ENCODE measurements around the gene COL1A1. TPM values are rescaled to one million over a fixed set of nuclear protein-coding genes. Genes with fewer than 3 reads are reported as not detected.

The COL1A1 gene
- total RNA-seq, 2 experiments from 2014 or later: 0.18 to 0.26 TPM

GRCh38 chr17:50139950-50140885, 61.2 kb downstream of the COL1A1 start:
- no peaks in the 10 kb centered on the region for H3K27me3 Mint-ChIP-seq (ENCODE audit: low read depth)
- ATAC-seq: peak; percentile 90
- peaks cover 94% of the 10 kb centered on the region for H3K36me3 Mint-ChIP-seq (ENCODE audit: low read depth)
- ChIA-PET POLR2A (interaction anchor here (1.0 to 1.4 kb wide), 7 partner anchors 9 to 29 kb away, joined by 3 to 6 read pairs (median 4); no protein-coding TSS in a partner anchor), CTCF (interaction anchor here (0.9 to 4.9 kb wide), 14 partner anchors 8 to 137 kb away, joined by 3 to 67 read pairs (median 4); partner anchors contain the start of genes PPP1R9B and SAMD14)
- H3K4me3 Mint-ChIP-seq: peak overlapping the region; percentile 62
- peaks cover 62% of the 10 kb centered on the region for H3K4me1 Mint-ChIP-seq (ENCODE audit: low read depth)
- H3K9me3 Mint-ChIP-seq (ENCODE audit: insufficient read depth): no peaks in the 10 kb centered on the region
- peak overlapping the region; percentile 90 for H3K27ac Mint-ChIP-seq
- DNase-seq: peak; percentile 88

GRCh38 chr17:50139185-50139783, 62.1 kb downstream of the COL1A1 start:
- POLR2A ChIA-PET: interaction anchor here (0.8 to 1.4 kb wide), 6 partner anchors 8 to 30 kb away, joined by 3 to 6 read pairs (median 4); no protein-coding TSS in a partner anchor
- Mint-ChIP-seq H3K27me3 (ENCODE audit: low read depth) (no peaks in the 10 kb centered on the region), H3K4me1 (ENCODE audit: low read depth) (peaks cover 52% of the 10 kb centered on the region), H3K9me3 (ENCODE audit: insufficient read depth) (no peaks in the 10 kb centered on the region), H3K36me3 (ENCODE audit: low read depth) (peaks cover 86% of the 10 kb centered on the region), H3K4me3 (no peak overlapping the region), H3K27ac (peak overlapping the region; percentile 90)
- CTCF ChIA-PET: interaction anchor here (0.8 to 4.9 kb wide), 16 partner anchors 9 to 157 kb away, joined by 3 to 67 read pairs (median 4); partner anchors contain the start of genes PPP1R9B and SAMD14
- no peak for ATAC-seq
- no peak for DNase-seq

- Mint-ChIP-seq H3K9me3 (ENCODE audit: insufficient read depth) (no peaks in the 10 kb centered on the region), H3K36me3 (ENCODE audit: low read depth) (peaks cover 79% of the 10 kb centered on the region), H3K4me3 (no peak overlapping the region), H3K27ac (no peak overlapping the region), H3K27me3 (ENCODE audit: low read depth) (no peaks in the 10 kb centered on the region), H3K4me1 (ENCODE audit: low read depth) (peaks cover 36% of the 10 kb centered on the region)
- DNase-seq (no peak), ATAC-seq (no peak)
- ChIA-PET POLR2A (interaction anchor here (2.5 kb wide), 1 partner anchor 15 kb away, joined by 8 read pairs; no protein-coding TSS in a partner anchor), CTCF (interaction anchor here (0.6 to 4.9 kb wide), 6 partner anchors 14 to 63 kb away, joined by 3 to 67 read pairs (median 3); partner anchors contain the start of gene PPP1R9B)
Measured at GRCh38 chr17:50137042-50137441, 64.4 kb downstream of the COL1A1 start.

GRCh38 chr17:50136096-50136687, 65.2 kb downstream of the COL1A1 start:
- Mint-ChIP-seq H3K36me3 (ENCODE audit: low read depth) (peaks cover 70% of the 10 kb centered on the region), H3K4me3 (no peak overlapping the region), H3K27ac (peak overlapping the region; percentile 35), H3K4me1 (ENCODE audit: low read depth) (peaks cover 34% of the 10 kb centered on the region), H3K27me3 (ENCODE audit: low read depth) (no peaks in the 10 kb centered on the region), H3K9me3 (ENCODE audit: insufficient read depth) (no peaks in the 10 kb centered on the region)
- CTCF ChIA-PET: interaction anchor here (1.4 to 1.6 kb wide), 3 partner anchors 15 to 42 kb away, joined by 3 to 8 read pairs (median 3); no protein-coding TSS in a partner anchor
- no peak for DNase-seq
- no peak for ATAC-seq
- POLR2A ChIA-PET: interaction anchor here (2.5 kb wide), 1 partner anchor 16 kb away, joined by 8 read pairs; no protein-coding TSS in a partner anchor

GRCh38 chr17:50135316-50136095, 65.9 kb downstream of the COL1A1 start:
- Mint-ChIP-seq H3K4me3 (no peak overlapping the region), H3K4me1 (ENCODE audit: low read depth) (peaks cover 32% of the 10 kb centered on the region), H3K27ac (no peak overlapping the region), H3K9me3 (ENCODE audit: insufficient read depth) (no peaks in the 10 kb centered on the region), H3K27me3 (ENCODE audit: low read depth) (peaks cover 5% of the 10 kb centered on the region), H3K36me3 (ENCODE audit: low read depth) (peaks cover 65% of the 10 kb centered on the region)
- DNase-seq (no peak), ATAC-seq (no peak)
- POLR2A ChIA-PET: interaction anchor here (0.5 to 2.5 kb wide), 2 partner anchors 17 to 315 kb away, joined by 3 to 8 read pairs; no protein-coding TSS in a partner anchor
- CTCF ChIA-PET: interaction anchor here (1.4 to 1.6 kb wide), 3 partner anchors 16 to 41 kb away, joined by 3 to 8 read pairs (median 3); no protein-coding TSS in a partner anchor

GRCh38 chr17:50134206-50135110, 67.0 kb downstream of the COL1A1 start:
- no peak overlapping the region for H3K27ac Mint-ChIP-seq
- DNase-seq (no peak), ATAC-seq (no peak)
- H3K4me1 Mint-ChIP-seq (ENCODE audit: low read depth): peaks cover 26% of the 10 kb centered on the region
- peaks cover 13% of the 10 kb centered on the region for H3K27me3 Mint-ChIP-seq (ENCODE audit: low read depth)
- ChIA-PET POLR2A (interaction anchor here (2.5 kb wide), 1 partner anchor 18 kb away, joined by 8 read pairs; no protein-coding TSS in a partner anchor), CTCF (no interaction called here)
- no peak overlapping the region for H3K4me3 Mint-ChIP-seq
- H3K9me3 Mint-ChIP-seq (ENCODE audit: insufficient read depth): no peaks in the 10 kb centered on the region
- H3K36me3 Mint-ChIP-seq (ENCODE audit: low read depth): peaks cover 55% of the 10 kb centered on the region

- no peak for DNase-seq
- Mint-ChIP-seq H3K9me3 (ENCODE audit: insufficient read depth) (no peaks in the 10 kb centered on the region), H3K27me3 (ENCODE audit: low read depth) (peaks cover 15% of the 10 kb centered on the region), H3K36me3 (ENCODE audit: low read depth) (peaks cover 48% of the 10 kb centered on the region), H3K4me1 (ENCODE audit: low read depth) (peaks cover 23% of the 10 kb centered on the region), H3K4me3 (no peak overlapping the region), H3K27ac (no peak overlapping the region)
- ATAC-seq: no peak
- CTCF ChIA-PET: no interaction called here
- POLR2A ChIA-PET: no interaction called here
Measured at GRCh38 chr17:50133769-50134099, 67.7 kb downstream of the COL1A1 start.

Other genes with a start within 250 kb of the COL1A1 start
- not detected for gene DLX4, start 232.4 kb downstream of the COL1A1 start, total RNA-seq
- gene DLX3, start 206.4 kb downstream of the COL1A1 start, total RNA-seq: not detected
- gene ITGA3, start 145.5 kb downstream of the COL1A1 start, total RNA-seq: 1 to 10 TPM; 7.9 to 8.7 TPM
- gene PDK2, start 106.3 kb downstream of the COL1A1 start, total RNA-seq: 10 to 100 TPM; 18.1 to 21.2 TPM
- under 1 TPM; 0.50 to 0.55 TPM for gene SAMD14, start 71.5 kb downstream of the COL1A1 start, total RNA-seq
- gene PPP1R9B, start 51.0 kb downstream of the COL1A1 start, total RNA-seq: 100 to 1,000 TPM; 113 to 115 TPM
- gene SGCA, start 35.6 kb downstream of the COL1A1 start, total RNA-seq: not detected
- gene TMEM92, start 72.8 kb upstream of the COL1A1 start, total RNA-seq: not detected
- gene XYLT2, start 144.5 kb upstream of the COL1A1 start, total RNA-seq: 10 to 100 TPM; 24.7 to 26.0 TPM
- 10 to 100 TPM; 81.0 to 85.4 TPM for gene MRPL27, start 171.6 kb upstream of the COL1A1 start, total RNA-seq
- gene EME1, start 171.6 kb upstream of the COL1A1 start, total RNA-seq: 10 to 100 TPM; 23.5 to 27.8 TPM
- gene LRRC59, start 195.9 kb upstream of the COL1A1 start, total RNA-seq: 10 to 100 TPM; 77.7 to 77.9 TPM
- gene ACSF2, start 224.6 kb upstream of the COL1A1 start, total RNA-seq: 10 to 100 TPM; 33.1 to 33.4 TPM

Data from activated CD8-positive, alpha-beta T cell treated with anti-CD3 and anti-CD28 coated beads, Interleukin-2, amount 10 ng/mL, durations not matched to agents 7 days and 5 days (primary cell).